ENCODE results near the gene PEX12. TPM values are rescaled to one million over a fixed set of nuclear protein-coding genes. Genes with fewer than 3 reads are reported as not detected.

The PEX12 gene
- total RNA-seq, 1 experiment from 2014 or later: 5.8 TPM

DNA sequence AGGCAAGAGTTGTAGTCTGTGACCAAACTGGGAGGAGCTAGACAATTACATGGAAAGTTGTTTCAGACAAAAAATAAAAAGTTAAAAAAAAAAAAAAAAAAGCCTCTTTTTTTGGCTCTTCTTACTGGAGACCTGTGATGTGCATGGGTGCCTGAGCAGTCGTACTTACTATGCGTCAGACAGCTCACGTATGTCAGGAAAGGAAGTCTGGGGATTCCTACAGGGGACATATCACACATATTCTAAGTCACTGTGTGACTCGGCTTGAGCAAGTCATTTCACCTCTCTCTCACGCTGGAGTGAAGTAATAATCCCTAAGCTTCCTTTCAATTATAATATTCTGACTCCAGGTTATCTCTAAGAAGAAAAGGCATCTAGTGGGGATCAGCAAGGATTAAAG lies 23.7 kb downstream of the PEX12 start:
- CTCF ChIA-PET: no interaction called here
- no peak overlapping the region for H3K4me2 ChIP-seq
- no peak for DNase-seq
- no peaks in the 10 kb centered on the region for H3K36me3 ChIP-seq (ENCODE audit: low read depth)
- no peak overlapping the region for H3K4me3 ChIP-seq
- H3K9me2 ChIP-seq (ENCODE audit: insufficient read depth): no peaks in the 10 kb centered on the region
- no peaks in the 10 kb centered on the region for H3K79me2 ChIP-seq (ENCODE audit: low read depth)
- H3F3A ChIP-seq (ENCODE audit: insufficient read depth, low read depth): no peaks in the 10 kb centered on the region
- H4K20me1 ChIP-seq (ENCODE audit: insufficient read depth): no peaks in the 10 kb centered on the region
- H3K27me3 ChIP-seq (ENCODE audit: insufficient read depth, low read depth): peaks cover 37% of the 10 kb centered on the region
- H3K9me3 ChIP-seq (ENCODE audit: insufficient read depth, low read depth): no peaks in the 10 kb centered on the region
- POLR2A ChIA-PET (ENCODE audit: unreplicated experiment): interaction anchor here (0.6 kb wide), 1 partner anchor 435 kb away, joined by 5 read pairs; the partner anchor contains the start of gene RAD51D
- H3K27ac ChIP-seq: no peak overlapping the region
- H3K4me1 ChIP-seq (replicated peaks; ENCODE audit: insufficient read depth): no peaks in the 10 kb centered on the region
- intact Hi-C loops (cut with micrococcal nuclease; ENCODE audit: unreplicated experiment): loop anchor here (5.0 kb wide), 1 partner anchor 193 kb away; no protein-coding TSS in a partner anchor
- no peak for TF ChIP-seq EZH2 (IDR thresholded peaks at IDR 0.05; ENCODE audit: low read depth)
- TF ChIP-seq, protein P1, sequence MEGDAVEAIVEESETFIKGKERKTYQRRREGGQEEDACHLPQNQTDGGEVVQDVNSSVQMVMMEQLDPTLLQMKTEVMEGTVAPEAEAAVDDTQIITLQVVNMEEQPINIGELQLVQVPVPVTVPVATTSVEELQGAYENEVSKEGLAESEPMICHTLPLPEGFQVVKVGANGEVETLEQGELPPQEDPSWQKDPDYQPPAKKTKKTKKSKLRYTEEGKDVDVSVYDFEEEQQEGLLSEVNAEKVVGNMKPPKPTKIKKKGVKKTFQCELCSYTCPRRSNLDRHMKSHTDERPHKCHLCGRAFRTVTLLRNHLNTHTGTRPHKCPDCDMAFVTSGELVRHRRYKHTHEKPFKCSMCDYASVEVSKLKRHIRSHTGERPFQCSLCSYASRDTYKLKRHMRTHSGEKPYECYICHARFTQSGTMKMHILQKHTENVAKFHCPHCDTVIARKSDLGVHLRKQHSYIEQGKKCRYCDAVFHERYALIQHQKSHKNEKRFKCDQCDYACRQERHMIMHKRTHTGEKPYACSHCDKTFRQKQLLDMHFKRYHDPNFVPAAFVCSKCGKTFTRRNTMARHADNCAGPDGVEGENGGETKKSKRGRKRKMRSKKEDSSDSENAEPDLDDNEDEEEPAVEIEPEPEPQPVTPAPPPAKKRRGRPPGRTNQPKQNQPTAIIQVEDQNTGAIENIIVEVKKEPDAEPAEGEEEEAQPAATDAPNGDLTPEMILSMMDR (conservative IDR thresholded peaks at IDR 0.05): no peak
- no peak overlapping the region for H2AFZ ChIP-seq
- BruUV-seq (replicated peaks): no TSS peak

DNA sequence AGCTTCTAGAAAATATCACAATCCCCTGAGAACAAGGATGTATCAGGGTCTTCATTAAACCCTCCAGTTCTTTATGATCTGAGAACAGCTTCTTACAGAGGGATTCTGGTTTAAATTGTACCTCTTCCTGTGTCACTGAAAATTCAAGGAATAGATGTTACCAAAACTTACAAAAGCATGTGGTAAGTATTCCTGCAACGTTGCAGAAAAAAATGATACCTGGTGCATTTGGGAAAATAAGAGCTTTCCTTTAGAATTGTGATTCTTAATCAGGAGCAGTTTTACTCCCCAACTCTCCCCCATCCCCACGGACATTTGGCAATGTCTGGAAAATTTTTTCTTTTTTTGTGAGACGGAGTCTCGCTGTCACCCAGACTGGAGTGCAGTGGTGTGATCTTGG lies 25.1 kb downstream of the PEX12 start:
- POLR2A ChIA-PET (ENCODE audit: unreplicated experiment): interaction anchor here (0.6 kb wide), 1 partner anchor 296 kb away, joined by 5 read pairs; no protein-coding TSS in a partner anchor
- Histone ChIP-seq H3K36me3 (ENCODE audit: low read depth) (no peaks in the 10 kb centered on the region), H3K4me3 (no peak overlapping the region), H2AFZ (no peak overlapping the region), H3K27me3 (ENCODE audit: insufficient read depth, low read depth) (peaks cover 48% of the 10 kb centered on the region), H3K4me2 (no peak overlapping the region), H3K27ac (no peak overlapping the region), H4K20me1 (ENCODE audit: insufficient read depth) (no peaks in the 10 kb centered on the region), H3K4me1 (replicated peaks; ENCODE audit: insufficient read depth) (no peaks in the 10 kb centered on the region), H3K9me3 (ENCODE audit: insufficient read depth, low read depth) (no peaks in the 10 kb centered on the region), H3F3A (ENCODE audit: insufficient read depth, low read depth) (no peaks in the 10 kb centered on the region), H3K79me2 (ENCODE audit: low read depth) (no peaks in the 10 kb centered on the region), H3K9me2 (ENCODE audit: insufficient read depth) (no peaks in the 10 kb centered on the region)
- no peak for TF ChIP-seq EZH2 (IDR thresholded peaks at IDR 0.05; ENCODE audit: low read depth)
- TF ChIP-seq, protein P1 (conservative IDR thresholded peaks at IDR 0.05): no peak
- DNase-seq: no peak
- CTCF ChIA-PET: no interaction called here
- BruUV-seq (replicated peaks): no TSS peak
- intact Hi-C loops (cut with micrococcal nuclease; ENCODE audit: unreplicated experiment): no loop called here

DNA sequence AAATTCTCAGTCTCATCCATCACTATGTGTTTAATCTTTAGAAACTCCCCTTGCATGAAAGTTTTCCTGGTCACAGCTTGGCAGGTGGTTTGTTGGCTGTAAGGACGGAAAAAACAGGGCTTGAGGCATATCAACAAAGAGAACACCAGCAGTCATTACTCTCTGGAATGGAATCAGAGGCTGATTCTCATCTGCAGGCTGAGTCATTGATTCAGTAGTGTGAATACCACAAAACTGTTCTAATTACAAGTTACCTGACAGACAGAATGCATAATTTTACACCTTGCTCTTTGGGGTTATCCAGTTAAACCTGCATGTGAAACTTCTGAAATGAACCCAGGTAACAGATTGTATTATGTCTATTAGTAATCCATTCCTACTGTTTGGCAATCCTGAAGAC lies 29.4 kb downstream of the PEX12 start:
- Histone ChIP-seq H3K9me2 (ENCODE audit: insufficient read depth) (no peaks in the 10 kb centered on the region), H3K4me3 (no peak overlapping the region), H3K36me3 (ENCODE audit: low read depth) (no peaks in the 10 kb centered on the region), H3F3A (ENCODE audit: insufficient read depth, low read depth) (no peaks in the 10 kb centered on the region), H3K9me3 (ENCODE audit: insufficient read depth, low read depth) (no peaks in the 10 kb centered on the region), H4K20me1 (ENCODE audit: insufficient read depth) (no peaks in the 10 kb centered on the region), H3K4me2 (no peak overlapping the region), H2AFZ (no peak overlapping the region), H3K79me2 (ENCODE audit: low read depth) (no peaks in the 10 kb centered on the region), H3K27ac (no peak overlapping the region), H3K4me1 (replicated peaks; ENCODE audit: insufficient read depth) (no peaks in the 10 kb centered on the region), H3K27me3 (ENCODE audit: insufficient read depth, low read depth) (peaks cover 54% of the 10 kb centered on the region)
- ChIA-PET CTCF (no interaction called here), POLR2A (ENCODE audit: unreplicated experiment) (no interaction called here)
- intact Hi-C loops (cut with micrococcal nuclease; ENCODE audit: unreplicated experiment): no loop called here
- no peak for DNase-seq
- no peak for TF ChIP-seq EZH2 (IDR thresholded peaks at IDR 0.05; ENCODE audit: low read depth)
- TF ChIP-seq, protein P1 (conservative IDR thresholded peaks at IDR 0.05): no peak
- BruUV-seq (replicated peaks): no TSS peak

Data from PC-9 (cell line).